ENCODE results near the gene COPE. TPM values are rescaled to one million over a fixed set of nuclear protein-coding genes. Genes with fewer than 3 reads are reported as not detected.

Gene COPE
- total RNA-seq (2022; extraction: Qiagen RNA extraction; ENCODE audit: low read depth), result 139 to 168 TPM (median 157 TPM) in 5 replicates

DNA sequence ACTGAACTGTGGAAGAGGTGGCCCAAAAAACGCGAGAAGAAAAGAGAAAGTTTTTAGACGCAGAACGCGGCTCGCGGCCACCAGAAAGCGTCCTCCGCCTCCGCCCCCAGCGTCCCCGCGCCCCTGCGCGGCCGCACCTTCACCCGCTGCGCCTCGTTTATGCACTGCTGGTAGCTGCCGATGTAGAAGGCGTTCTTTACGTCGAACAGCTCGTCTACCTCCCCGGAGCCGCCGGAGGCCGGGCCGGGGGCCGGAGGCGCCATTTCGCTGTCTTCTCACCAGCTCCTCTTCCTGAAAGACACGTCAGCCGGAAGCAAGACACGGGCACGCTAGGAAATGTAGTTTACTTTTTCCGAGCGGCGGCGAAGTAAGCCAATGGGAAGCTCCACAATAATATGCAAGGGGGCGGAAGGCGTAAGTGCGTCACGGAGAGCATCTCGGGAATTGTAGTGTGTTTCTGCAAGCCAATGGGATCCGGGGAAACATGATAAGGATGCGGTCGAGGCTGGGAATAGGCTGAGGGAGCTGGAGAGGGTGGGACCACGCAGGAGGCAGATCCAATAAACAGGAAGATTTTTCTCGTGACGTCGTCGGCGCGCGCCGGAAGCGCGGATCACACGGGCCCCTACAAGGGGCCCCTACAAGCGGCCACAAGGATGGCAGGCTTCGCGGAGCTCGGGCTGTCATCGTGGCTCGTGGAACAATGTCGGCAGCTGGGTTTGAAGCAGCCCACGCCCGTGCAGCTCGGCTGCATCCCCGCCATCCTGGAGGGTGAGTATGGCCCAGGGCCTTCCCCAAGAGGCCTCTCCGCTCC lies at the start of gene COPE, which contains the start of gene DDX49:
COPE (minus strand) TSS at position 302 of the 814 bp plus-strand sequence; CDS start at position 263, 39 bp downstream.
DDX49 (plus strand) TSS at position 630 of the 814 bp plus-strand sequence; CDS start at position 657, 27 bp downstream.

DNA sequence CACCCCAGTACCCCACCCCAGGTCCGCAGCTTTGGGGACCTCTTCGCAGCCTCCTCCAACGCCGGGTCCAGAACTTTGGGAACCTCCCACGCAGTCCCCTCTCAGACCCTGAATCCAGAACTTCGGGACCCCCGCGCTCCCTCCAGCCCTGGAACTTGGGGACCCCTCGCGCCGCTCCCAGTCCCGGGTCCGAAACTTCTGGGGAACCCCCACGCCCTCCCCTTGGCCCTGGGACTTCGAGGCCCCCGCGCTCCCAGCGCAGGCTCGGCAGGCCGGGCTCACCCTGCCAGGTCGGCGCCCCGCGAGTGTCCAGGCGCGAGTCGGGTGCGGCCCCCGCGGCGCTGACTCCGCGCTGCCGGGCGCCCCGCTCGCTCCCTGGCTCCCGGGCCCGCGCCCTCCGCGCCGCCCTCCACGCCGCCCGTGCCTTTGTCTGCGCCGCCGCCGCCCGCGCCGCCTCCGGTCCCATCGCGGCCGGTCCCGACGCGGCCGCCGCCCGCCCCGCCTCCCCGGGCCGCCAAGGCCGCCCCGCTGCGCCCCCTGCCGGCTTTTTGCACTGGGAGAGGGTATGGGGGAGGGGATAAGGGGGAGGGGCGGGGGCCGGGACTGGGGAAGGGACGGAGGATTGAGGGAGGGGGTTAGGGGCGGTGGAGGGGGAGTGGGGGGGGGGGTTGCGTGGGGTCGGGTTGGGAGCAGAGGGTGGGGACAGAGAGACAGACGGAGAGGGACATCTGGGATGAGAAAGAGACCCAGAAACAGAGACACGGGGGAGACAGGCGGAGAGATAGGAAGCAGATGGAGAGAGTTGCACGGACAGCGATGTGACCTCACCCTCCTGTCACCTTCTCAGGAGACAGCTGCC lies 21.8 kb upstream of the COPE start, which contains the start of gene HOMER3:
HOMER3 (minus strand) TSS at position 449 of the 859 bp plus-strand sequence. CDS start 2,235 bp downstream, outside the sequence.

DNA sequence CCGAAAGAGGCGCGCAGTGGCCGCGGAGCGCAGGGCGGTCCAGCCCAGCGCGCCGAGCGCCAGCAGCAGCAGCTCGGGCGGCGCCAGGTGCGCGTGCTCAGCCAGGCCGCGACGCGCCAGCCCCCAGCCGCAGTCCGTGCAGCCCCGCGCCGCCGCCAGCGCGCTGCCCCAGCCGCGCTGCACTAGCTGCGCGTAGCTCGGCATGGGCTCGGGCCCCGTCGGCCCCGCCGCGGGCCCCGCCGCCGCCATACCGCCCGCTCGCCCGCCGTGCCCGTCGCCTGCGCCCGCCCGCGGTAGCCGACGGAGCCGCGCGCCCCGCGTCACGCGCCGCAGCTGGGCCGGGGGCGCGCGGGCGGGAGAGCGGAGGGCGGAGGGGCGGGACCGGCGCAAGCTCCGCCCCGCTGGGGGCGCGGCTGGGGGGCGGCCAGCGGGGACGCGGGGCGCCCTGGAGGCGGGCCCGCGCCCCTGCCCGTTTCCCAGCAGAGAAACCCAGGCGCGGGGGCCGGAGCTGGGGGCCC lies 23.3 kb downstream of the COPE start, which contains the start of gene CERS1:
CERS1 (minus strand) TSS at position 335 of the 518 bp plus-strand sequence; CDS start at position 249, 86 bp downstream.

Other genes with a start within 250 kb of the COPE start
- 3.9 to 5.7 TPM (median 4.5 TPM) in 5 replicates for gene CRTC1, start 235.7 kb downstream of the COPE start, total RNA-seq (2022; extraction: Qiagen RNA extraction; ENCODE audit: low read depth)
- 0.03 TPM in 1 of 5 replicates, not detected in the others for gene COMP, start 128.1 kb downstream of the COPE start, total RNA-seq (2022; extraction: Qiagen RNA extraction; ENCODE audit: low read depth)
- gene UPF1, start 87.4 kb downstream of the COPE start, total RNA-seq (2022; extraction: Qiagen RNA extraction; ENCODE audit: low read depth), result 34.8 to 45.2 TPM (median 43.2 TPM) in 5 replicates
- gene CERS1, start 23.2 kb downstream of the COPE start, total RNA-seq (2022; extraction: Qiagen RNA extraction; ENCODE audit: low read depth), result 4.6 to 5.7 TPM (median 4.9 TPM) in 5 replicates
- 29.4 to 49.1 TPM (median 43.7 TPM) in 5 replicates for gene DDX49, start 328 bp upstream of the COPE start, total RNA-seq (2022; extraction: Qiagen RNA extraction; ENCODE audit: low read depth)
- gene HOMER3, start 21.8 kb upstream of the COPE start, total RNA-seq (2022; extraction: Qiagen RNA extraction; ENCODE audit: low read depth), result 26.2 to 33.6 TPM (median 31.9 TPM) in 5 replicates
- 25.3 to 35.4 TPM (median 31.5 TPM) in 5 replicates for gene SUGP2, start 114.1 kb upstream of the COPE start, total RNA-seq (2022; extraction: Qiagen RNA extraction; ENCODE audit: low read depth)
- gene ARMC6, start 114.2 kb upstream of the COPE start, total RNA-seq (2022; extraction: Qiagen RNA extraction; ENCODE audit: low read depth), result 21.3 to 31.7 TPM (median 31.1 TPM) in 5 replicates
- 0.43 to 1.0 TPM (median 0.94 TPM) in 5 replicates for gene SLC25A42, start 144.6 kb upstream of the COPE start, total RNA-seq (2022; extraction: Qiagen RNA extraction; ENCODE audit: low read depth)
- gene TMEM161A, start 219.1 kb upstream of the COPE start, total RNA-seq (2022; extraction: Qiagen RNA extraction; ENCODE audit: low read depth), result 17.7 to 29.3 TPM (median 25.0 TPM) in 5 replicates

All from A549 treated with CpdA at 1 μM for 4 hours (cell line).